KMS-11 (cell line): ENCODE data around the gene VWC2.

Source experiments
- H2AFZ ChIP-seq: fragments of 200-600 bp; sonication (generic); 2 replicates; pipeline ENCODE4 v1.6.1; 2016; ENCODE audit warnings: antibody characterized with exemption, mixed run types, low read depth
- H3K27ac ChIP-seq: fragments of 200-600 bp; sonication (generic); 2 replicates; pipeline ENCODE4 v1.6.1; 2016; ENCODE audit warnings: mild to moderate bottlenecking, mixed run types
- H3K27me3 ChIP-seq: fragments of 200-600 bp; sonication (generic); 2 replicates; pipeline ENCODE4 v1.6.1; 2017; ENCODE audit warnings: mild to moderate bottlenecking, low read depth, mixed run types, moderate library complexity; ENCODE audit not compliant: insufficient read depth
- H3K36me3 ChIP-seq: fragments of 200-600 bp; sonication (generic); 2 replicates; pipeline ENCODE4 v1.6.1; 2017; ENCODE audit warnings: mild to moderate bottlenecking, mixed run types; ENCODE audit not compliant: insufficient read depth
- H3K4me1 ChIP-seq: fragments of 200-600 bp; sonication (generic); 2 replicates; pipeline ENCODE4 v1.6.1; 2016; ENCODE audit warnings: mild to moderate bottlenecking, low read depth, mixed run types; ENCODE audit not compliant: poor library complexity, severe bottlenecking
- H3K4me2 ChIP-seq: fragments of 200-600 bp; sonication (generic); 2 replicates; pipeline ENCODE4 v1.7.0; 2016; ENCODE audit warnings: mild to moderate bottlenecking, mixed run types
- H3K4me3 ChIP-seq: fragments of 200-600 bp; sonication (generic); IDR thresholded peaks from 2 replicates; pipeline ENCODE4 v1.6.1; 2017; ENCODE audit warnings: low read depth, low read length, mixed read lengths; ENCODE audit not compliant: insufficient read depth
- H3K79me2 ChIP-seq: fragments of 200-600 bp; sonication (generic); 2 replicates; pipeline ENCODE4 v1.6.1; 2016; ENCODE audit warnings: low read depth, mixed run types; ENCODE audit not compliant: insufficient read depth
- H3K9ac ChIP-seq: fragments of 200-600 bp; sonication (generic); 2 replicates; pipeline ENCODE4 v1.6.1; 2016; ENCODE audit warnings: mild to moderate bottlenecking, mixed run types
- H4K20me1 ChIP-seq: fragments of 200-600 bp; sonication (generic); 2 replicates; pipeline ENCODE4 v1.6.1; 2016; ENCODE audit warnings: mild to moderate bottlenecking, mixed run types; ENCODE audit not compliant: insufficient read depth
- CTCF ChIP-seq: fragments of 200-600 bp; sonication (generic); conservative IDR thresholded peaks from 2 replicates; pipeline ENCODE4 v1.6.1; 2017; ENCODE audit warnings: low read depth, mild to moderate bottlenecking, antibody characterized with exemption, low read length, moderate library complexity, mixed read lengths

Gene VWC2

GRCh38 chr7:49800031-49800430 is 26.6 kb downstream of the VWC2 start:
- Histone ChIP-seq H3K27me3 (no peaks in the 10 kb centered on the region), H3K27ac (no peak overlapping the region), H3K36me3 (no peaks in the 10 kb centered on the region), H3K4me3 (no peak overlapping the region), H3K79me2 (no peaks in the 10 kb centered on the region), H3K9ac (no peak overlapping the region), H3K4me2 (no peak overlapping the region), H2AFZ (no peak overlapping the region), H4K20me1 (no peaks in the 10 kb centered on the region), H3K4me1 (no peaks in the 10 kb centered on the region)
- TF ChIP-seq CTCF, result no peak

DNA sequence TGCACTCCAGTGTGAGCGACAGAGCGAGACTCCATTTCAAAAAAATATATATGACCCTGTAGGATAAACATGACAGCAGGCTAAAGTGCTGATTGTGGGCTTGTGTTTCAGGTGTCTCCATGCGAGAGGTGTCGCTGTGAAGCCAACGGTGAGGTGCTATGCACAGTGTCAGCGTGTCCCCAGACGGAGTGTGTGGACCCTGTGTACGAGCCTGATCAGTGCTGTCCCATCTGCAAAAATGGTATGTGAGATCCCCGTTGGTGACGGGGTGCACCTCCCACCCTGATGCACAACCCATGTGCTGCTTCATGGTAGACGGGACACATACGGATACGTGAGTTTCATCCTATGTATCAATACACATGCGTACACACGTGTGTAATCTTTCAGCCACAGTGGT is 29.2 kb downstream of the VWC2 start:
- H3K4me2 ChIP-seq, result no peak overlapping the region
- H3K4me1 ChIP-seq, result no peaks in the 10 kb centered on the region
- H3K36me3 ChIP-seq, result no peaks in the 10 kb centered on the region
- H3K4me3 ChIP-seq, result no peak overlapping the region
- no peak overlapping the region for H2AFZ ChIP-seq
- no peaks in the 10 kb centered on the region for H3K79me2 ChIP-seq
- TF ChIP-seq CTCF, result no peak
- no peak overlapping the region for H3K9ac ChIP-seq
- H4K20me1 ChIP-seq, result no peaks in the 10 kb centered on the region
- H3K27me3 ChIP-seq, result no peaks in the 10 kb centered on the region
- no peak overlapping the region for H3K27ac ChIP-seq

- no peaks in the 10 kb centered on the region for H4K20me1 ChIP-seq
- H3K4me3 ChIP-seq, result no peak overlapping the region
- no peak overlapping the region for H3K4me2 ChIP-seq
- no peaks in the 10 kb centered on the region for H3K27me3 ChIP-seq
- no peak overlapping the region for H2AFZ ChIP-seq
- H3K79me2 ChIP-seq, result no peaks in the 10 kb centered on the region
- no peak for TF ChIP-seq CTCF
- H3K9ac ChIP-seq, result no peak overlapping the region
- H3K36me3 ChIP-seq, result no peaks in the 10 kb centered on the region
- no peaks in the 10 kb centered on the region for H3K4me1 ChIP-seq
- H3K27ac ChIP-seq, result no peak overlapping the region
Measured at GRCh38 chr7:49803812-49804211, 30.4 kb downstream of the VWC2 start.

- H3K4me3 ChIP-seq, result no peak overlapping the region
- no peak overlapping the region for H3K9ac ChIP-seq
- H3K36me3 ChIP-seq, result no peaks in the 10 kb centered on the region
- H3K4me1 ChIP-seq, result no peaks in the 10 kb centered on the region
- no peak for TF ChIP-seq CTCF
- no peaks in the 10 kb centered on the region for H3K27me3 ChIP-seq
- H4K20me1 ChIP-seq, result no peaks in the 10 kb centered on the region
- no peak overlapping the region for H3K4me2 ChIP-seq
- H3K27ac ChIP-seq, result no peak overlapping the region
- no peaks in the 10 kb centered on the region for H3K79me2 ChIP-seq
- no peak overlapping the region for H2AFZ ChIP-seq
Measured at GRCh38 chr7:49805371-49806007, 32.1 kb downstream of the VWC2 start.
